ENCODE data around the gene GLYATL1. TPM values are rescaled to one million over a fixed set of nuclear protein-coding genes. Genes with fewer than 3 reads are reported as not detected.

Gene GLYATL1
- total and polyA plus RNA-seq, 2 experiments from 2014 or later: 7.9 to 12.6 TPM

- no peaks in the 10 kb centered on the region for H3K36me3 ChIP-seq (ENCODE audit: insufficient read depth)
- H3K4me3 ChIP-seq: peak overlapping the region; percentile 67
- H2AFZ ChIP-seq: peak overlapping the region; percentile 96
- peaks cover 5% of the 10 kb centered on the region; the same call in 2 of the 3 replicates for H3K36me3 Mint-ChIP-seq (ENCODE audit: low read depth)
- peaks cover 28% of the 10 kb centered on the region for H3K4me1 Mint-ChIP-seq
- no peak overlapping the region for H3K27ac ChIP-seq (ENCODE audit: low read depth)
- TF ChIP-seq JUNB (IDR thresholded peaks at IDR 0.05; ENCODE audit: unreplicated experiment) (no peak), NANOG (IDR thresholded peaks at IDR 0.05; ENCODE audit: borderline replicate concordance) (no peak), ZNF331 (CRISPR knock-in tag; IDR thresholded peaks at IDR 0.05; ENCODE audit: low read depth) (no peak), REST (IDR thresholded peaks at IDR 0.05; ENCODE audit: unreplicated experiment) (no peak), STAT1 (IDR thresholded peaks at IDR 0.05; ENCODE audit: unreplicated experiment) (no peak), ZNF114 (CRISPR knock-in tag; IDR thresholded peaks at IDR 0.05) (no peak), EZH2 (IDR thresholded peaks at IDR 0.05; ENCODE audit: low read depth, unreplicated experiment) (no peak), ZNF462 (CRISPR knock-in tag; IDR thresholded peaks at IDR 0.05) (no peak), CTCF (conservative IDR thresholded peaks at IDR 0.05; ENCODE audit: low read depth in 2 of 2) (no peak; a peak in 1 of 4 replicates), POLR2AphosphoS5 (IDR thresholded peaks at IDR 0.05; ENCODE audit: low read depth) (no peak), EZH2phosphoT487 (IDR thresholded peaks at IDR 0.05; ENCODE audit: unreplicated experiment) (no peak), CREB1 (CRISPR knock-in tag; IDR thresholded peaks at IDR 0.05; ENCODE audit: low read depth) (no peak), ETS1 (IDR thresholded peaks at IDR 0.05) (no peak)
- H3K4me1 ChIP-seq (ENCODE audit: insufficient read depth): peaks cover 14% of the 10 kb centered on the region
- ATAC-seq: peak; percentile 55
- H3K27me3 ChIP-seq (ENCODE audit: insufficient read depth): peaks cover 64% of the 10 kb centered on the region
- H3K79me2 ChIP-seq (replicated peaks; ENCODE audit: insufficient read depth): 0 out of 2 replicates have a peak, but pooled peaks cover 4% of the 10 kb centered on the region
- H3K9me3 Mint-ChIP-seq: peaks cover 8% of the 10 kb centered on the region; the same call in 2 of the 3 replicates
- H3K27me3 Mint-ChIP-seq (ENCODE audit: insufficient read depth, low read depth, poor library complexity): peaks cover 44% of the 10 kb centered on the region
- H3K9me2 ChIP-seq (ENCODE audit: insufficient read depth): no peaks in the 10 kb centered on the region
- peak; percentile 75 for DNase-seq (ENCODE audit: low spot score)
- H3F3A ChIP-seq (replicated peaks; ENCODE audit: low read depth): no peaks in the 10 kb centered on the region
- H4K20me1 ChIP-seq (replicated peaks; ENCODE audit: insufficient read depth): no peaks in the 10 kb centered on the region
- peak overlapping the region; percentile 79 for H3K4me3 Mint-ChIP-seq
- H3K27ac Mint-ChIP-seq: no peak overlapping the region
- peak overlapping the region; percentile 83 for H3K4me2 ChIP-seq
Measured at GRCh38 chr11:58905011-58905720, 34.1 kb upstream of the GLYATL1 start.
